Progenitor cell of endocrine pancreas (in vitro differentiated cells): Measurements from ENCODE around the gene SELP. TPM values are rescaled to one million over a fixed set of nuclear protein-coding genes. Genes with fewer than 3 reads are reported as not detected.
A peak's percentile ranks its signal among the peaks of the same experiment; 100 is the strongest.

Experiments used
- DNase-seq: peaks from one replicate; pipeline ENCODE4 v3.0.0; 2021; ENCODE audit warnings: low spot score; ENCODE audit not compliant: unreplicated experiment
- H3K27ac Mint-ChIP-seq: 2 replicates; pipeline ENCODE4 v1.8.0; 2021; ENCODE audit warnings: mild to moderate bottlenecking, moderate library complexity, mixed read lengths
- H3K27me3 Mint-ChIP-seq: 2 replicates; pipeline ENCODE4 v1.8.0; 2021; ENCODE audit warnings: mixed read lengths
- H3K36me3 Mint-ChIP-seq: 2 replicates; pipeline ENCODE4 v1.8.0; 2022; ENCODE audit warnings: mixed read lengths; ENCODE audit not compliant: insufficient read depth
- H3K4me1 Mint-ChIP-seq: 2 replicates; pipeline ENCODE4 v1.8.0; 2021; ENCODE audit warnings: low read depth, mixed read lengths
- H3K4me3 Mint-ChIP-seq: 2 replicates; pipeline ENCODE4 v1.8.0; 2021; ENCODE audit warnings: low read depth, mild to moderate bottlenecking, moderate library complexity, mixed read lengths
- H3K9me3 Mint-ChIP-seq: 2 replicates; pipeline ENCODE4 v1.8.0; 2021; ENCODE audit warnings: low read depth, mixed read lengths
- total RNA-seq: library from RNA; stranded (reverse); gene quantifications from 2 replicates; pipeline ENCODE4 v1.2.1, GENCODE V29; 2021
- TF ChIP-seq, protein P1 (sequence below): fragments of 200-600 bp; sonication (generic); IDR thresholded peaks from one replicate; pipeline ENCODE4 v1.5.0; 2021; ENCODE audit warnings: antibody characterized with exemption, mild to moderate bottlenecking; ENCODE audit not compliant: unreplicated experiment

Gene SELP
- total RNA-seq, 1 donor from 2014 or later: not detected

DNA sequence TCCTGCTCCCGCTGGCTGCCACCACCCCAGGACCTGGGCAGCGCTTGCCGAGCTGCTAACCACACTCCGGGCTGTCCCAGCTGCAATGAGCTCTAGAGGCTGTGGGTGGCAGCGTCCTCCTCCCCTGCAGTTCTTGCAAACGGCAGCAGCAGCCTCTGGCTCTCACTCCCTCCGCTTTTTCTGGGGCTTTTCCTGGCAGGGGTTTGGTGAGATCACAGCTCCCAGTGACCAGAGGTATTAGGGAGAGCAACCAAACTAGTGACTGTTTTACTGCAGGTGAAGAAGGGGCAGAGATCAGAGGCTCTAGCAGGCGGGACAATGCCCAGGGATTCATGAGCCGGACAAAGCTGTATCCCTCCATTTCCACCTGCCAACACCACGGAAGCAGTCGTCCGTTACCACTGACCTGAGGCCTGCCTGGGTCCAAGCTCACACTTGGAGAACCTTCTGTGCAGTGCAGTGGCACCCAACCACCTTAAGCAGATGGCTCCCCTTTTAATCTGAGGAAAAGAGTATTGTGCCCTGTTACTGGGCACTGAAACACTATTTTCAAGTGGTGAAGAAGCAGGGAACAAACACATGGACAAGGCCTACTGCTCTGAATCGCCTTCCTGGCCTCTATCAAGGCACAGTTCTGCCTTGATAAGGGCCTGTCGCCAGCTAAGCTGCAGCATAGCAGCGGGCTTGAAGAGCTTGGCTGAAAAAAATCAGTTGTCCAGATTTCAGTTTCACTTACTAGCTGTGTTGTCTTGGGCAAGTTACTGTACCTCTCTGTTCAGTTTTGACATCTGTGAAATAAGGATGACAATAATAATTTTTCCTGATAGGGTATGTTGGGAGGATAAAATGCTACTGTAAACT is 43.3 kb downstream of the SELP start, which contains the start of gene F5:
Gene F5, minus strand, starts transcription at position 87 of the 861 bp plus-strand sequence. CDS start 95 bp downstream, outside the sequence.
- Mint-ChIP-seq H3K27ac (no peak within 1 kb of the TSS), H3K9me3 (no peaks in the 10 kb centered on the region), H3K4me3 (peak within 1 kb of the TSS; percentile 37), H3K36me3 (no peaks in the 10 kb centered on the region), H3K4me1 (peaks cover 4% of the 10 kb centered on the region), H3K27me3 (peaks cover 9% of the 10 kb centered on the region)
- TF ChIP-seq, protein P1, sequence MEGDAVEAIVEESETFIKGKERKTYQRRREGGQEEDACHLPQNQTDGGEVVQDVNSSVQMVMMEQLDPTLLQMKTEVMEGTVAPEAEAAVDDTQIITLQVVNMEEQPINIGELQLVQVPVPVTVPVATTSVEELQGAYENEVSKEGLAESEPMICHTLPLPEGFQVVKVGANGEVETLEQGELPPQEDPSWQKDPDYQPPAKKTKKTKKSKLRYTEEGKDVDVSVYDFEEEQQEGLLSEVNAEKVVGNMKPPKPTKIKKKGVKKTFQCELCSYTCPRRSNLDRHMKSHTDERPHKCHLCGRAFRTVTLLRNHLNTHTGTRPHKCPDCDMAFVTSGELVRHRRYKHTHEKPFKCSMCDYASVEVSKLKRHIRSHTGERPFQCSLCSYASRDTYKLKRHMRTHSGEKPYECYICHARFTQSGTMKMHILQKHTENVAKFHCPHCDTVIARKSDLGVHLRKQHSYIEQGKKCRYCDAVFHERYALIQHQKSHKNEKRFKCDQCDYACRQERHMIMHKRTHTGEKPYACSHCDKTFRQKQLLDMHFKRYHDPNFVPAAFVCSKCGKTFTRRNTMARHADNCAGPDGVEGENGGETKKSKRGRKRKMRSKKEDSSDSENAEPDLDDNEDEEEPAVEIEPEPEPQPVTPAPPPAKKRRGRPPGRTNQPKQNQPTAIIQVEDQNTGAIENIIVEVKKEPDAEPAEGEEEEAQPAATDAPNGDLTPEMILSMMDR: peak; percentile 60
- DNase-seq: peak; percentile 52

DNA sequence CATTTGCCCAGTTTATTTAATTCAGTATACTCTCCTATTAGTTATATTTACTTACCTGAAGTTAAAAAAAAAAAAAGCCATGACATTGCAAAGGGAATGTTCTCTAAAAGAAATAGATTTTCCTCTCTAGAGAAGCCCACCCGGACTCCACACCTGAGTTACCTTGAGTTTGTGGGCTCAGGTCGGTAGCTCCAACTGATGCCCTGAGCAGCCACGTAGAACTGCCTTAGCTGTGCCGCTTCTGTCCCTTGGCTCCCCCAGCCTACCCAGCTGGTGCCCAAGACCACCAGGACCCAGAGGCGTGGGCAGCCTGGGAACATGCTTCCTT is 43.9 kb downstream of the SELP start:
- Mint-ChIP-seq H3K4me1 (peaks cover 3% of the 10 kb centered on the region), H3K27ac (no peak overlapping the region), H3K4me3 (peak overlapping the region; percentile 37), H3K9me3 (no peaks in the 10 kb centered on the region), H3K36me3 (no peaks in the 10 kb centered on the region), H3K27me3 (peaks cover 9% of the 10 kb centered on the region)
- TF ChIP-seq, protein P1: no peak
- no peak for DNase-seq

- Mint-ChIP-seq H3K27me3 (peaks cover 9% of the 10 kb centered on the region), H3K36me3 (no peaks in the 10 kb centered on the region), H3K27ac (no peak overlapping the region), H3K4me3 (no peak overlapping the region), H3K9me3 (no peaks in the 10 kb centered on the region), H3K4me1 (peaks cover 3% of the 10 kb centered on the region)
- TF ChIP-seq, protein P1: no peak
- DNase-seq: no peak
These were observed 44.7 kb downstream of the SELP start for GRCh38 chr1:169585181-169585580.

GRCh38 chr1:169584483-169585144 is 45.3 kb downstream of the SELP start:
- H3K9me3 Mint-ChIP-seq: no peaks in the 10 kb centered on the region
- H3K27me3 Mint-ChIP-seq: peaks cover 9% of the 10 kb centered on the region
- H3K36me3 Mint-ChIP-seq: no peaks in the 10 kb centered on the region
- H3K27ac Mint-ChIP-seq: no peak overlapping the region
- peaks cover 3% of the 10 kb centered on the region for H3K4me1 Mint-ChIP-seq
- no peak overlapping the region for H3K4me3 Mint-ChIP-seq
- TF ChIP-seq, protein P1: no peak
- DNase-seq: no peak

GRCh38 chr1:169577981-169578738 is 51.8 kb downstream of the SELP start:
- Mint-ChIP-seq H3K4me3 (no peak overlapping the region), H3K27me3 (no peaks in the 10 kb centered on the region), H3K9me3 (no peaks in the 10 kb centered on the region), H3K4me1 (peaks cover 3% of the 10 kb centered on the region), H3K36me3 (no peaks in the 10 kb centered on the region), H3K27ac (no peak overlapping the region)
- TF ChIP-seq, protein P1: no peak
- DNase-seq: no peak
